CD14-positive monocyte (primary cell): ENCODE measurements around the gene CRY1. TPM values are rescaled to one million over a fixed set of nuclear protein-coding genes. Genes with fewer than 3 reads are reported as not detected.
A peak's percentile ranks its signal among the peaks of the same experiment; 100 is the strongest.

Experiments
- DNase-seq, 3 donors: peaks; one replicate each; pipeline ENCODE4 v3.0.0-alpha.2; 2011 to 2022
- H2AFZ ChIP-seq: 2 replicates; pipeline ENCODE4 v1.6.0; 2012; ENCODE audit warnings: mild to moderate bottlenecking, low read depth, low read length, inconsistent platforms; ENCODE audit not compliant: insufficient read depth, poor library complexity, severe bottlenecking
- H3K27ac ChIP-seq, 2 donors: 1 replicate in 1 of 2; 2 replicates in 1 of 2; pipeline ENCODE4 v1.5.1; 2012 to 2013; ENCODE audit warnings: low read length in 2 of 2, control low read depth in 1 of 2, inconsistent platforms in 1 of 2, low read depth in 1 of 2, mild to moderate bottlenecking in 1 of 2
- H3K27me3 ChIP-seq, 2 donors: one replicate each; pipeline versions ENCODE4 v1.6.0 to v1.6.1; 2011 to 2013; ENCODE audit warnings: low read length in 2 of 2; ENCODE audit not compliant: control insufficient read depth in 2 of 2, insufficient read depth in 2 of 2
- H3K36me3 ChIP-seq, 2 donors: replicated peaks in 1 of 2; 1 replicate in 1 of 2; 2 replicates in 1 of 2; pipeline versions ENCODE4 v1.5.1 to v1.6.1; 2012 to 2013; ENCODE audit warnings: low read length in 2 of 2, control low read depth in 1 of 2, inconsistent platforms in 1 of 2, mild to moderate bottlenecking in 1 of 2; ENCODE audit not compliant: insufficient read depth in 2 of 2, control insufficient read depth in 1 of 2
- H3K4me1 ChIP-seq, 2 donors: 1 replicate in 1 of 2; 2 replicates in 1 of 2; pipeline versions ENCODE4 v1.5.1 to v1.6.1; 2012 to 2013; ENCODE audit warnings: low read length in 2 of 2, control low read depth in 1 of 2, inconsistent platforms in 1 of 2, mild to moderate bottlenecking in 1 of 2, moderate library complexity in 1 of 2; ENCODE audit not compliant: insufficient read depth in 2 of 2, control insufficient read depth in 1 of 2
- H3K4me2 ChIP-seq: replicated peaks from 2 replicates; pipeline ENCODE3; 2012; ENCODE audit warnings: low read length, moderate library complexity, mild to moderate bottlenecking; ENCODE audit not compliant: poor library complexity, severe bottlenecking; ENCODE audit errors: extremely low read depth
- H3K4me3 ChIP-seq, 3 experiments: fragments of 200-600 bp in 1 of 3; sonication (generic) in 1 of 3; replicated peaks in 1 of 3; 1 replicate in 2 of 3; 2 replicates in 1 of 3; pipeline ENCODE4 v1.5.1; 2011 to 2013; ENCODE audit warnings: low read length in 3 of 3, mild to moderate bottlenecking in 3 of 3, control low read depth in 2 of 3, low read depth in 2 of 3, inconsistent platforms in 1 of 3, moderate library complexity in 1 of 3
- H3K79me2 ChIP-seq: 2 replicates; pipeline ENCODE4 v1.6.0; 2012; ENCODE audit warnings: mild to moderate bottlenecking, control low read depth, inconsistent platforms, low read length, moderate library complexity; ENCODE audit not compliant: insufficient read depth
- H3K9ac ChIP-seq: 2 replicates; pipeline ENCODE4 v1.6.0; 2017; ENCODE audit warnings: low read length, mild to moderate bottlenecking; ENCODE audit not compliant: insufficient read depth, poor library complexity, severe bottlenecking
- H3K9me3 ChIP-seq, 2 donors: replicated peaks in 1 of 2; 1 replicate in 1 of 2; 2 replicates in 1 of 2; pipeline versions ENCODE4 v1.5.1 to v1.6.1; 2012 to 2013; ENCODE audit warnings: low read length in 2 of 2, control low read depth in 1 of 2; ENCODE audit not compliant: control insufficient read depth in 1 of 2, insufficient read depth in 1 of 2
- H4K20me1 ChIP-seq: 2 replicates; pipeline ENCODE4 v1.6.0; 2012; ENCODE audit warnings: mild to moderate bottlenecking, low read length, control low read depth, moderate library complexity; ENCODE audit not compliant: insufficient read depth
- H3K27ac Mint-ChIP-seq, 7 donors: one replicate each; pipeline ENCODE4 v1.8.0; 2020; ENCODE audit warnings: mild to moderate bottlenecking in 7 of 7, mixed read lengths in 7 of 7, moderate library complexity in 6 of 7, inconsistent platforms in 2 of 7
- H3K27me3 Mint-ChIP-seq, 3 donors: one replicate each; pipeline ENCODE4 v1.8.0; 2021 to 2022; ENCODE audit warnings: low read depth in 3 of 3, mild to moderate bottlenecking in 3 of 3, mixed read lengths in 3 of 3, moderate library complexity in 3 of 3, inconsistent platforms in 1 of 3
- H3K36me3 Mint-ChIP-seq, 2 donors: one replicate each; pipeline ENCODE4 v1.8.0; 2020; ENCODE audit warnings: mixed read lengths in 2 of 2, inconsistent platforms in 1 of 2, mild to moderate bottlenecking in 1 of 2
- H3K4me1 Mint-ChIP-seq: one replicate; pipeline ENCODE4 v1.8.0; 2020; ENCODE audit warnings: mild to moderate bottlenecking, mixed read lengths
- H3K4me3 Mint-ChIP-seq, 2 donors: one replicate each; pipeline ENCODE4 v1.8.0; 2020; ENCODE audit warnings: mild to moderate bottlenecking in 2 of 2, mixed read lengths in 2 of 2, moderate library complexity in 1 of 2
- H3K9me3 Mint-ChIP-seq, 7 donors: one replicate each; pipeline ENCODE4 v1.8.0; 2020 to 2022; ENCODE audit warnings: mixed read lengths in 7 of 7, mild to moderate bottlenecking in 6 of 7, moderate library complexity in 6 of 7, inconsistent platforms in 2 of 7
- CTCF ChIP-seq: fragments of 200-600 bp; IDR thresholded peaks from one replicate; pipeline ENCODE4 v1.8.0; 2022; ENCODE audit warnings: antibody characterized with exemption, mild to moderate bottlenecking
- WGBS: methylation state at CpG from one replicate; pipeline ENCODE4 v1.1.5; 2013; ENCODE audit warnings: missing lambda C conversion rate; ENCODE audit not compliant: insufficient coverage; 5-methylcytosine and 5-hydroxymethylcytosine counted together
- intact Hi-C, 2 donors: fragments of 100-400 bp; cut with micrococcal nuclease; formaldehyde crosslinking; loops; one replicate each; pipeline versions ENCODE4 v1.15.0 to v1.15.1; 2023
- polyA plus RNA-seq, 3 donors: library from polyadenylated mRNA; depleted of rRNA in 1 of 3; unstranded in 2 of 3; stranded (reverse) in 1 of 3; fragments of 300-500 nt in 2 of 3; fragments of >200 nt in 1 of 3; fragmentation: Illumina TruSeq in 2 of 3; gene quantifications; 1 replicate in 2 of 3; 2 replicates in 1 of 3; pipeline ENCODE4 v1.2.3, GENCODE V29; 2012 to 2021

CRY1 gene
- polyA plus RNA-seq, 3 donors: 3.8 to 7.7 (median 5.8) TPM

DNA sequence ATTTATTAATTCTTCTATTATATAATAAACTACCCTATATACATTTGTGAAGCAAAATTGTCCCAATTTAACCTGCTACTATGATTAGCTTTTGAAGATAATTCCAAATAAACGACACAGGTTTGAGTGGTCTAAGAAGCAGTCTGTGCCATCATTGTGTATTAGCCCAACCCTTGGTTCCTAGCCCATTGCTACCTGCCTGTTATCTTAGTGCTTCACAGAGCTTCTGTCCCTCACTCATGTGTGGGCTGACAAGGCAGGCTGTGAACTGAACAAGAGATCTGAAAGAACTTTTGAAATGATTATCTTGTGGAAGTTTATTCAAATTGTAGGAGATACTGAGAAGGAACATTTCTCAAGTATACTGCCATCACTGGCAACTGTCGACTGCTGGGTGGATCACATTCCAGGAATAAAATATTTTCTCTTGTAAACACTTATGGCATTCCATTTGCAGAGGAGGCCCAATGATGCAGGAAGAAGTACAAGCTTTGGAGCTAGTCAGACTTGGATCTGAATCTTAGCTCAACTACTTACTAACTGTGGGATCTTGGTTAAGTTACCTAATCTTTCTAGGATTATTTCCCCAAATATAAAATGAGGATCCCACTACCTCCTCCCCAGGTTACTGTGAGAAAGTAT, 98.6 kb downstream of the CRY1 start:
- WGBS: no CpG with 5 or more reads among the region's 2 CpGs
- no peaks in the 10 kb centered on the region for H4K20me1 ChIP-seq
- peaks cover 3 to 13% of the 10 kb centered on the region in 2 donors for H3K36me3 ChIP-seq
- no peak overlapping the region for H3K4me3 Mint-ChIP-seq
- H3K4me1 ChIP-seq: no peaks in the 10 kb centered on the region
- no peak overlapping the region for H2AFZ ChIP-seq
- H3K9me3 Mint-ChIP-seq: peaks cover 0 to 2% (median 0%) of the 10 kb centered on the region in 7 donors
- H3K27ac ChIP-seq: no peak overlapping the region
- H3K4me1 Mint-ChIP-seq: no peaks in the 10 kb centered on the region
- no peaks in the 10 kb centered on the region for H3K79me2 ChIP-seq
- no peak overlapping the region for H3K4me3 ChIP-seq
- H3K27me3 Mint-ChIP-seq: no peaks in the 10 kb centered on the region
- TF ChIP-seq CTCF: no peak
- H3K9me3 ChIP-seq: no peaks in the 10 kb centered on the region
- peaks cover 17 to 19% of the 10 kb centered on the region in 2 donors for H3K36me3 Mint-ChIP-seq
- H3K4me2 ChIP-seq: no peak overlapping the region
- intact Hi-C loops: no loop called here
- no peak overlapping the region for H3K27ac Mint-ChIP-seq
- no peaks in the 10 kb centered on the region for H3K27me3 ChIP-seq
- no peak overlapping the region for H3K9ac ChIP-seq
- no peak for DNase-seq

DNA sequence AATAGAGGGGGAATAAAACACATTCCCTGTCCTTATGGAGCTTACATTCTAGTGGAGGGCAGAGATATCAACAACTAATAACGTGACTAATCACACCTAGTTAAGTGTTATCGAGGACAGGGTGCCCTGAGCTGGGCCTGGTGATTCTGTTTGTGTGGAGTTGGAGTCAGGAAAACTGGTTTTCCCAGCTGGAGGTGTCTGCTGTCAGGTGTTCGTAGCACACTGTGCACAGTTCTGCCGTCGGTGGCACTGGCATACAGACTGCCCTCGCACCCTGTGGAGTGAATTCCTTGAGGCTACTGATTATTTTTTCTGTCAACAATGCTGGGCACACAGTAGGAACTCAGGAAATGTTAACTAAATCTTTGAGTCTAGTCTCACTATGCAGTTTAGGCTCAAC, 105.5 kb downstream of the CRY1 start:
- Mint-ChIP-seq H3K27ac (no peak overlapping the region), H3K36me3 (peaks cover 11 to 13% of the 10 kb centered on the region in 2 donors), H3K4me3 (peak overlapping the region in 1 of 2 donors; percentile 93), H3K27me3 (peaks cover 3 to 9% (median 3%) of the 10 kb centered on the region in 3 donors), H3K9me3 (peaks cover 0 to 2% (median 0%) of the 10 kb centered on the region in 7 donors), H3K4me1 (peaks cover 10% of the 10 kb centered on the region)
- Histone ChIP-seq H3K27ac (no peak overlapping the region), H3K27me3 (no peaks in the 10 kb centered on the region), H4K20me1 (no peaks in the 10 kb centered on the region), H3K79me2 (no peaks in the 10 kb centered on the region), H3K36me3 (no peaks in the 10 kb centered on the region), H3K4me2 (no peak overlapping the region), H3K9me3 (no peaks in the 10 kb centered on the region), H3K4me1 (peaks cover 9 to 15% of the 10 kb centered on the region in 2 donors), H3K4me3 (no peak overlapping the region), H3K9ac (no peak overlapping the region), H2AFZ (no peak overlapping the region)
- TF ChIP-seq CTCF: no peak
- DNase-seq: no peak
- intact Hi-C loops: no loop called here
- WGBS: 93% methylated on average over 4 of the region's 6 CpGs
